Effector CD8-positive, alpha-beta T cell (primary cell): ENCODE measurements around the gene PGD.
"Not testable (repeated sequence)": the region's sequence is repeated elsewhere in the genome, so short reads cannot be mapped to it uniquely, and the experiment has no call there.

Experiments
- DNase-seq: peaks from one replicate; lab custom pipeline; 2025; lab: John Stamatoyannopoulos, UW

Gene PGD

DNA sequence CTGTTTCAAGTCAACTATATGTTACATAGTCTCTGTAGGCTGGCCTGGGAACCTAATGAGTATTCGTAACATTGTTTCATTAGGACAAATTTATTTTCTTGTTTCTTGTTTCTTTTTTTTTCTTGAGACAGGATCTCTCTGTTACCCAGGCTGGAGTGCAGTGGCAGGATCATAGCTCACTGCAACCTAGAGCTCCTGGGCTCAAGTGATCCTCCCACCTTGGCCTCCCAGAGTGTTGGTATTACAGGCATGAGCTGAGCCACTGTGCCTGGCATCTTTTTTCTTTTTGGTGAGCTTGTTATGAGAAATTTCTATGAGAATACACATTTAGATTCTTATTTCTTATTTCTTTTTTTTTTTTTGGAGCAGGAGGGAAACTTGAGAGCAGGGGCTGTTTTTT lies 38.2 kb downstream of the PGD start:
- DNase-seq = no peak

- no peak for DNase-seq
Observed at GRCh38 chr1:10438677-10439163, 39.9 kb downstream of the PGD start.

- no peak for DNase-seq
Observed at GRCh38 chr1:10440305-10440704, 41.4 kb downstream of the PGD start.

- no peak for DNase-seq
Observed at GRCh38 chr1:10440794-10441193, 41.9 kb downstream of the PGD start.

- DNase-seq = no peak
Observed at GRCh38 chr1:10444248-10444647, 45.4 kb downstream of the PGD start.

DNA sequence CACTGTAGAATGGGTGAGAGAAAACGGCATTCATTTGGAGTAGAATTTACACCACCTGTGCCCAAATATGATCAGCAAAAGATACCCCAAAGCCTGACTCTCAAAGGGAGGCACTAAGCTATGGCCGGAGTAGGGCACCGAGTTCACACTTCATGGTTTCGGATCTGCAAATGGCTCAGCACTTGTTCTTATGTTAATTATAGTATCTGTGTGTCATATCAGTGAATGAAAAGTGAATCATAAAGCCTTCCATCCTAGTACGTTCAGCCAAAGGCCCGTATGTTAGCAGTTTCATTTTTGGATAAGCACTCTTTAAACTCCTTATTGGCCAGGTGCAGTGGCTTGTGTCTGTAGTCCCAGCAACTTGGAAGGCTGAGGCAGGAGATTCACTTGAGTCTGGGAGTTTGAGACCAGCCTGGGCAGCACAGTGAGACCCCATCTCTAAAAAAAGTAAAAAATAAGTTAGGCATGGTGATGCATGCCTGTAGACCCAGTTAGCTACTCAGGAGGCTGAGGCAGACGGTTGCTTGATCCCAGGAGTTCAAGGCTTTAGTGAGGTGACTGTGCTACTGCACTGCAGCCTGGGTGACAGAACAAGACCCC lies 46.0 kb downstream of the PGD start:
- DNase-seq = no peak

- DNase-seq = no peak
Observed at GRCh38 chr1:10446790-10447422, 48.0 kb downstream of the PGD start.

DNA sequence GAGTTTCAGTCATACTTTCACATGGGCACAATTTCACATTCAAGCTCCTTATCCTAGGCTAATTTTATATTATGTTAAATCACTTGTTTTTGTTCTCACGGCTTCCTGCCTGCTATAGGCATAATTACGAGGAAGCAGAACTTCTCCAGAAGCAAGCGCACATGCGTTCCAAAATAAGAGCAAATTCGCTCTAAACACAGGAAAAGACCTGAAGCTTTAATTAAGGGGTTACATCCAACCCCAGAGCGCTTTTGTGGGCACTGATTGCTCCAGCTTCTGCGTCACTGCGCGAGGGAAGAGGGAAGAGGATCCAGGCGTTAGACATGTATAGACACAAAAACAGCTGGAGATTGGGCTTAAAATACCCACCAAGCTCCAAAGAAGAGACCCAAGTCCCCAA lies 50.9 kb downstream of the PGD start, which contains the start of gene CORT:
Gene CORT, plus strand, starts transcription at position 281 of the 400 bp plus-strand sequence. CDS start 193 bp downstream, outside the sequence.
- no peak for DNase-seq

GRCh38 chr1:10450156-10450814 lies 51.4 kb downstream of the PGD start:
- DNase-seq = no peak

- DNase-seq = no peak
Observed at GRCh38 chr1:10450836-10451235, 52.0 kb downstream of the PGD start.

GRCh38 chr1:10451287-10451686 lies 52.4 kb downstream of the PGD start:
- no peak for DNase-seq

DNA sequence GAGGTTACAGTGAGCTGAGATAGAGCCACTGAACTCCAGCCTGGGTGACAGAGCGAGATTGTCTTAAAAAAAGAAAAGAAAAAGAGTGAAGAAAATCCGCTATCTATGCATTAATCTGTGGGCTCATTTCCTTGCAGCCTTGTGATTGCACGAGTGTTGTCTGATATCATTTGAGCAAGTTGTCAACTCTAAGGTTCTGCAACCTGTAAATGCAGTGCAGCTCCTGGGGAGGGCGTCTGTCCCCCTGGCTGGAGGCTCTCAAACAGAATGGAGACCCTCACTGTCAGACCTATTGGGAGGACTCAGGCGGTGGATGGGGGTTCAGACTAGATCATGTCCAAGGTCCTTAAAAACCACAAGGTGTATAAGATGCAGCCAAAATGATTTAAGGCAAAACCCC lies 57.2 kb downstream of the PGD start:
- no peak for DNase-seq

GRCh38 chr1:10456661-10457060 lies 57.8 kb downstream of the PGD start:
- DNase-seq = no peak

DNA sequence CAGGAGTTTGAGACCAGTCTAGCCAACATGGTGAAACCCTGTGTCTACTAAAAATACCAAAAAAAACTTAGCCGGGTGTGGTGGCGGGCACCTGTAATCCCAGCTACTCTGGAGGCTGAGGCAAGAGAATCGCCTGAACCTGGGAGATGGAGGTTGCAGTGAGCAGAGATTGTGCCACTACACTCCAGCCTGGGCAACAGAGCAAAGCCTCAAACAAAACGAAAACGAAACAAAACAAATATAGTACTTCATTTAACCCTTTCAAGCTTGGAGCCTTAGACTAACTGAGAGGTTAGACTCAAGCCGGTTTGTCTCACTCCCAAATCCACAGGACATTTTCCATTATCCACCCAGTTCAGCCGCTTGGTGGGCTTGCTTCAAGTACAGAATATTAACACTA lies 58.6 kb downstream of the PGD start:
- not testable (repeated sequence) for DNase-seq

DNA sequence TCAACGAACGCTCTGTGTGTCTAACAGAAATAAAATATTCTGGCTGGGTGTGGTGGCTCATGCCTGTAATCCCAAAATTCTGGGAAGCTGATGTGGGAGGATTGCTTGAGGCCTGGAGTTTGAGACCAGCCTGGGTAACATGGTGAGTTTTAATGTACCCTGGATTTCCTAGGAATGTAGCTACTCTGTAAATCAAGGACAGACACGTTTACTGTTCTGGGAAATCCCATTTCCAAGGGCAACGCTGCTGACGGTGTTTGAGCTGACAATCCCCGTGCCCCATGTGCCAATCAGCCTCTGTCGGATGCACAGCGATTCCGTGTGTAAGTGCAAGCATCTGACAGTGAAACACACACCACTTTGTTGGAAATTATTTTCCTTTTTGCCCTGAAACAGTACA lies 59.0 kb downstream of the PGD start:
- no peak for DNase-seq

DNA sequence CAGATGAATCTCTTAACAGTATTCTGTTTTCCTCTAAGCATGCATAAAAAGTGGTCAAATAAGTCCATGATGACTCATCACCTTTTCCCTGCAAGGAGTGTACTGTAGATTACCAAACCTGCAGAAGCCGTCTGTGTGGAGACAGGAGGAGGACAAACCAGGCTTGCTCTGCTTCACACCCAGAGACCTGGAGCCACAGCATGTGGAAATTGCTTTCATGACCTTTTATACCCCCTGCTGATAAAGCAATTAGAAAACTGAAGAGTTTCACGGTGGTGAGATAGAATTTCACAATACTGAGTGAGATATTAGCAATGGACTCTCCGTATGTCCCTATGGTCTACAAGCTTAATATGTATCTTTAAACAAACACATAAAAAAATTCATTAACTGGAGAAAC lies 60.3 kb downstream of the PGD start:
- DNase-seq = no peak

- DNase-seq = no peak
Observed at GRCh38 chr1:10467078-10467477, 68.2 kb downstream of the PGD start.

GRCh38 chr1:10470043-10470442 lies 71.2 kb downstream of the PGD start:
- DNase-seq = no peak
